Measurements from ENCODE around the gene SHE. TPM values are rescaled to one million over a fixed set of nuclear protein-coding genes. Genes with fewer than 3 reads are reported as not detected.

The SHE gene
- total and polyA plus RNA-seq, 2 donors = 2.7 to 7.6 TPM

GRCh38 chr1:154454386-154455120 lies 47.7 kb downstream of the SHE start:
- 89% methylated on average over 5 of the region's 5 CpGs for WGBS
- Histone ChIP-seq H3K27me3 (ENCODE audit: control insufficient read depth in 2 of 2, insufficient read depth in 1 of 2, low read length in 1 of 2) (peaks cover 0 to 5% of the 10 kb centered on the region in 2 donors), H3K9me3 (ENCODE audit: control insufficient read depth in 2 of 2, insufficient read depth in 1 of 2, low read length in 1 of 2) (no peaks in the 10 kb centered on the region), H3K36me3 (ENCODE audit: control insufficient read depth in 2 of 2, insufficient read depth in 2 of 2, low read length in 1 of 2) (no peaks in the 10 kb centered on the region), H3K4me1 (ENCODE audit: control insufficient read depth in 2 of 2, insufficient read depth in 2 of 2, low read length in 2 of 2) (peaks cover 0 to 14% of the 10 kb centered on the region in 2 donors), H3K4me3 (ENCODE audit: low read length in 2 of 2) (no peak overlapping the region), H3K27ac (ENCODE audit: low read depth in 1 of 2, low read length in 1 of 2) (no peak overlapping the region)
- no peak for DNase-seq (ENCODE audit: low read depth in 6 of 9, low spot score in 9 of 9)

DNA sequence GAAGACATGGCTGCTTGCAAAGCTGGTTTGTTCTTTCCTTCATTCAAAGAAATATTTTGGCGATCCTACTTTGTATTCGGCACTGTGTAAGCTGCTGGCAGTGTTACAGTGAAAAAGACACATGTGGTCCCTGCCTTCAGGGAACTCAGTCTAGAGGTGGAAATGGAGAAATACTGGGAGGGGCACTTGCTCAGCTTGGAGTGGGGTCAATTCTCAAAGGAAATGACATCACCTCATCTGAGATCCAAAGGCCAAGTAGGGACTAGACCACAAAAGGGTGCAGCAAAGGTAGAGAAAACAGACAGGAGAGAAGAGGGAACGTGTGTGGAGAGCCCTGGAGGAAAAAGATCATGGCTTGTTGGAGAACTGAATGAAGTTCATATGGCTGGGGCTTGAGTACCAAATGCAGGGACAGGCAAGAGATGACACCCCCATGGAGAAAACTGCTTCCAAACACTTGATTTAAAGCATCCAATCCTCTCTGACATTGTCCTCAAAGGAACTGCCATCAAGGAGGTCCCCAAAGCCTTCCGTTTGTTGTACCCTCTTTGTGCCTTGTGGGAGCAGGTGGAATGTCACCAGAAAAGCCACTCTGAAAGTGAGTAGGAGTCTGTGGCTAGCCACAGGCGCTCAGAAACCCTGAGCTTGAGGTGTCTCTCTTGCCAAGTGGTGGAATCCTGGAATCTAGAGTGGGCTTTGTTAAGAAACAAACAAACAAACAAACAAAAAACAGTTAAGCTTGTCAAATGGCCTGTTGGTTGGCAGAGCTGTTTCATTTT lies 48.4 kb downstream of the SHE start:
- no peaks in the 10 kb centered on the region for H3K9me3 ChIP-seq (ENCODE audit: control insufficient read depth in 2 of 2, insufficient read depth in 1 of 2, low read length in 1 of 2)
- peaks cover 0 to 5% of the 10 kb centered on the region in 2 donors for H3K27me3 ChIP-seq (ENCODE audit: control insufficient read depth in 2 of 2, insufficient read depth in 1 of 2, low read length in 1 of 2)
- WGBS = 49% methylated on average over 5 of the region's 5 CpGs
- H3K4me1 ChIP-seq (ENCODE audit: control insufficient read depth in 2 of 2, insufficient read depth in 2 of 2, low read length in 2 of 2) = peaks cover 0 to 14% of the 10 kb centered on the region in 2 donors
- H3K4me3 ChIP-seq (ENCODE audit: low read length in 2 of 2) = no peak overlapping the region
- H3K36me3 ChIP-seq (ENCODE audit: control insufficient read depth in 2 of 2, insufficient read depth in 2 of 2, low read length in 1 of 2) = no peaks in the 10 kb centered on the region
- no peak for DNase-seq (ENCODE audit: low read depth in 6 of 9, low spot score in 9 of 9)
- no peak overlapping the region for H3K27ac ChIP-seq (ENCODE audit: low read depth in 1 of 2, low read length in 1 of 2)

GRCh38 chr1:154453161-154453560 lies 49.1 kb downstream of the SHE start:
- Histone ChIP-seq H3K36me3 (ENCODE audit: control insufficient read depth in 2 of 2, insufficient read depth in 2 of 2, low read length in 1 of 2) (no peaks in the 10 kb centered on the region), H3K4me1 (ENCODE audit: control insufficient read depth in 2 of 2, insufficient read depth in 2 of 2, low read length in 2 of 2) (peaks cover 0 to 14% of the 10 kb centered on the region in 2 donors), H3K9me3 (ENCODE audit: control insufficient read depth in 2 of 2, insufficient read depth in 1 of 2, low read length in 1 of 2) (no peaks in the 10 kb centered on the region), H3K27ac (ENCODE audit: low read depth in 1 of 2, low read length in 1 of 2) (no peak overlapping the region), H3K27me3 (ENCODE audit: control insufficient read depth in 2 of 2, insufficient read depth in 1 of 2, low read length in 1 of 2) (peaks cover 0 to 5% of the 10 kb centered on the region in 2 donors), H3K4me3 (ENCODE audit: low read length in 2 of 2) (no peak overlapping the region)
- no peak for DNase-seq (ENCODE audit: low read depth in 6 of 9, low spot score in 9 of 9)
- WGBS = 95% methylated on average over 5 of the region's 5 CpGs

DNA sequence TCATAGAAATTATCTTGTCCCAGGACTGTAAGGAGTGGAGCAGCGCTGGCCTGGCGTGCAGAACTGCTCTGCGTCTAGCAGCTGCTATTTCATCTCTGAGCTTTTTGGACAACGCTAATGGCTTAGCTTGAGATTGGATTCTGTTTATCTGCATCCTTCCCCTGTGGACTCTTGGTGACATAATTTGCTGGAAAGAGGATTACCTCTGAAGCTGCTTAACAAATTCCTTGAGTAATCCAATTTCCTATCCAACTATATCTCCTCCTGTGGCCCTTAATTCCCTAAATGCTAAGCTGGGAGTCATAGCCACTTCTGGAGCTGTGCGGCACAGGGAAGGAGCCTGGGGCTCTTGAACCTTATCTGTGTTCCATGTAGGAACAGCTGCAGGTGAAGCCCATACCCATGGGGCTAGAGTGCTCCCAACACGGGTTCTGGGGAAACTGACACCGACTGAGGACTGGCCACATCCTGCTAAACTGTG lies 53.8 kb downstream of the SHE start:
- Histone ChIP-seq H3K4me1 (ENCODE audit: control insufficient read depth in 2 of 2, insufficient read depth in 2 of 2, low read length in 2 of 2) (peaks cover 0 to 7% of the 10 kb centered on the region in 2 donors), H3K4me3 (ENCODE audit: low read length in 2 of 2) (no peak overlapping the region), H3K27ac (ENCODE audit: low read depth in 1 of 2, low read length in 1 of 2) (no peak overlapping the region), H3K27me3 (ENCODE audit: control insufficient read depth in 2 of 2, insufficient read depth in 1 of 2, low read length in 1 of 2) (peaks cover 0 to 5% of the 10 kb centered on the region in 2 donors), H3K9me3 (ENCODE audit: control insufficient read depth in 2 of 2, insufficient read depth in 1 of 2, low read length in 1 of 2) (no peaks in the 10 kb centered on the region), H3K36me3 (ENCODE audit: control insufficient read depth in 2 of 2, insufficient read depth in 2 of 2, low read length in 1 of 2) (no peaks in the 10 kb centered on the region)
- 90% methylated on average over 7 of the region's 7 CpGs for WGBS
- no peak for DNase-seq (ENCODE audit: low read depth in 6 of 9, low spot score in 9 of 9)

- Histone ChIP-seq H3K4me3 (ENCODE audit: low read length in 2 of 2) (no peak overlapping the region), H3K9me3 (ENCODE audit: control insufficient read depth in 2 of 2, insufficient read depth in 1 of 2, low read length in 1 of 2) (no peaks in the 10 kb centered on the region), H3K4me1 (ENCODE audit: control insufficient read depth in 2 of 2, insufficient read depth in 2 of 2, low read length in 2 of 2) (peaks cover 0 to 20% of the 10 kb centered on the region in 2 donors), H3K36me3 (ENCODE audit: control insufficient read depth in 2 of 2, insufficient read depth in 2 of 2, low read length in 1 of 2) (no peaks in the 10 kb centered on the region), H3K27ac (ENCODE audit: low read depth in 1 of 2, low read length in 1 of 2) (no peak overlapping the region), H3K27me3 (ENCODE audit: control insufficient read depth in 2 of 2, insufficient read depth in 1 of 2, low read length in 1 of 2) (peaks cover 0 to 3% of the 10 kb centered on the region in 2 donors)
- over 99% methylated on average over 6 of the region's 6 CpGs for WGBS
- no peak for DNase-seq (ENCODE audit: low read depth in 6 of 9, low spot score in 9 of 9)
These were observed 55.4 kb downstream of the SHE start for GRCh38 chr1:154446789-154447188.

GRCh38 chr1:154446292-154446691 lies 55.9 kb downstream of the SHE start:
- H3K27ac ChIP-seq (ENCODE audit: low read depth in 1 of 2, low read length in 1 of 2) = no peak overlapping the region
- H3K9me3 ChIP-seq (ENCODE audit: control insufficient read depth in 2 of 2, insufficient read depth in 1 of 2, low read length in 1 of 2) = no peaks in the 10 kb centered on the region
- 97% methylated on average over 10 of the region's 10 CpGs for WGBS
- peaks cover 0 to 3% of the 10 kb centered on the region in 2 donors for H3K27me3 ChIP-seq (ENCODE audit: control insufficient read depth in 2 of 2, insufficient read depth in 1 of 2, low read length in 1 of 2)
- H3K4me1 ChIP-seq (ENCODE audit: control insufficient read depth in 2 of 2, insufficient read depth in 2 of 2, low read length in 2 of 2) = peaks cover 0 to 25% of the 10 kb centered on the region in 2 donors
- H3K36me3 ChIP-seq (ENCODE audit: control insufficient read depth in 2 of 2, insufficient read depth in 2 of 2, low read length in 1 of 2) = no peaks in the 10 kb centered on the region
- no peak overlapping the region for H3K4me3 ChIP-seq (ENCODE audit: low read length in 2 of 2)
- no peak for DNase-seq (ENCODE audit: low read depth in 6 of 9, low spot score in 9 of 9)

GRCh38 chr1:154445040-154445472 lies 57.2 kb downstream of the SHE start:
- H3K4me3 ChIP-seq (ENCODE audit: low read length in 2 of 2) = no peak overlapping the region
- 17% methylated on average over 7 of the region's 7 CpGs for WGBS
- H3K4me1 ChIP-seq (ENCODE audit: control insufficient read depth in 2 of 2, insufficient read depth in 2 of 2, low read length in 2 of 2) = peaks cover 0 to 34% of the 10 kb centered on the region in 2 donors
- H3K27ac ChIP-seq (ENCODE audit: low read depth in 1 of 2, low read length in 1 of 2) = no peak overlapping the region
- H3K27me3 ChIP-seq (ENCODE audit: control insufficient read depth in 2 of 2, insufficient read depth in 1 of 2, low read length in 1 of 2) = no peaks in the 10 kb centered on the region
- H3K36me3 ChIP-seq (ENCODE audit: control insufficient read depth in 2 of 2, insufficient read depth in 2 of 2, low read length in 1 of 2) = no peaks in the 10 kb centered on the region
- no peaks in the 10 kb centered on the region for H3K9me3 ChIP-seq (ENCODE audit: control insufficient read depth in 2 of 2, insufficient read depth in 1 of 2, low read length in 1 of 2)
- no peak for DNase-seq (ENCODE audit: low read depth in 6 of 9, low spot score in 9 of 9)

DNA sequence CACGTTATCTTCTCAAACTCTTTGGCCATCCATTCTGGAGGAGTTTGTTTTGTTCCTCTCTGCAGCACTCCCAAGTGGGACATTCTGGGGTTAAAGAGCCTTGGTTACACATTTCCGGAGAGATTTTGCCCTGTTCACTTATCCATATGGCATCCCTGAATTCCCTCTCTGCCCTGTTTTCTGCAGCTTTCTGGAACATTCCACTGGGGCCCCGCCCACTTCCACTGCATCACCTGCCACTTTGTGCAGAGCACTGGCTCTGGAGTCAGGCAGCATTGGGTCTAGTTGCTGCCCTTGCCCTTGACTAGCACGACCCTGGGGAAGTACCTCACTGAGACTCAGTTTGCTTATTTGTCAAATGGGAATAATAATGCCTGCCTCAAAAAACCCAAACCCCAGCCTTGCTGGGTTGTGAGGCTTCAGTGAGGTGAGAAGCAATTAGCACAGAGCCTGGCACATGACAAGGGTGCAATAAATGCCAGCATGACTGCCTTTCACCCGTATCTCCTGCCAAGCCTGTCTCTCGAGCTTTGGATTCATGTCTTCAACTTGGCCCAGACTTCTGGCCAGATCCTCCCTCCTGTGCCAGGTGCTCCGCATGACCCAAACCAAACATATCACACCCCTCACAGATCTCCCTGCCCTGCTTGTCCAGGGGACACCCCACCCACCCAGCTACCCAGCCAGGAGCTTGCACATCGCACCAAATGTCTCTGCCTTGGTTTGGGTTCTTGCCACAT lies 58.8 kb downstream of the SHE start:
- Histone ChIP-seq H3K4me1 (ENCODE audit: control insufficient read depth in 2 of 2, insufficient read depth in 2 of 2, low read length in 2 of 2) (peaks cover 0 to 38% of the 10 kb centered on the region in 2 donors), H3K4me3 (ENCODE audit: low read length in 2 of 2) (no peak overlapping the region), H3K27ac (ENCODE audit: low read depth in 1 of 2, low read length in 1 of 2) (no peak overlapping the region), H3K36me3 (ENCODE audit: control insufficient read depth in 2 of 2, insufficient read depth in 2 of 2, low read length in 1 of 2) (no peaks in the 10 kb centered on the region), H3K27me3 (ENCODE audit: control insufficient read depth in 2 of 2, insufficient read depth in 1 of 2, low read length in 1 of 2) (no peaks in the 10 kb centered on the region), H3K9me3 (ENCODE audit: control insufficient read depth in 2 of 2, insufficient read depth in 1 of 2, low read length in 1 of 2) (no peaks in the 10 kb centered on the region)
- no peak for DNase-seq (ENCODE audit: low read depth in 6 of 9, low spot score in 9 of 9)
- 95% methylated on average over 8 of the region's 8 CpGs for WGBS

Data from thymus (tissue), 11 donors.